GM18498 (cell line): ENCODE data around the gene RNF125.
"Not testable (repeated sequence)": the region's sequence is repeated elsewhere in the genome, so short reads cannot be mapped to it uniquely, and the experiment has no call there.

Experiments used
- ATAC-seq: cut with Tn5 transposase; IDR thresholded peaks from one replicate; pipeline ENCODE4 v1.9.1; 2021; ENCODE audit warnings: mild to moderate bottlenecking, moderate library complexity; ENCODE audit not compliant: unreplicated experiment

The RNF125 gene

GRCh38 chr18:32083781-32084180 is 65.2 kb downstream of the RNF125 start:
- ATAC-seq, result no peak

- ATAC-seq, result no peak
Observed at GRCh38 chr18:32086881-32087280, 68.3 kb downstream of the RNF125 start.

- ATAC-seq, result not testable (repeated sequence)
Observed at GRCh38 chr18:32090831-32091230, 72.2 kb downstream of the RNF125 start.

GRCh38 chr18:32091325-32091723 is 72.7 kb downstream of the RNF125 start:
- ATAC-seq, result no peak

GRCh38 chr18:32091724-32092421 is 73.2 kb downstream of the RNF125 start, which contains the start of gene RNF138:
Gene RNF138, plus strand, starts transcription at chr18:32091874. Its CDS starts 903 bp downstream, at chr18:32092777.
- ATAC-seq, result peak; percentile 66

- peak; percentile 87 for ATAC-seq
Observed at GRCh38 chr18:32092422-32093101, 73.9 kb downstream of the RNF125 start.

GRCh38 chr18:32093102-32093511 is 74.5 kb downstream of the RNF125 start:
- ATAC-seq, result peak; percentile 30

- ATAC-seq, result no peak
Observed at GRCh38 chr18:32093523-32093922, 74.9 kb downstream of the RNF125 start.

GRCh38 chr18:32095192-32095899 is 76.7 kb downstream of the RNF125 start:
- no peak for ATAC-seq

GRCh38 chr18:32095900-32096229 is 77.2 kb downstream of the RNF125 start:
- no peak for ATAC-seq

GRCh38 chr18:32096946-32097345 is 78.3 kb downstream of the RNF125 start:
- ATAC-seq, result no peak

GRCh38 chr18:32104516-32104915 is 85.9 kb downstream of the RNF125 start:
- ATAC-seq, result no peak

- ATAC-seq, result no peak
Observed at GRCh38 chr18:32110005-32110404, 91.4 kb downstream of the RNF125 start.

- no peak for ATAC-seq
Observed at GRCh38 chr18:32111706-32112105, 93.1 kb downstream of the RNF125 start.

GRCh38 chr18:32112826-32113225 is 94.2 kb downstream of the RNF125 start:
- no peak for ATAC-seq

GRCh38 chr18:32114293-32114942 is 95.8 kb downstream of the RNF125 start:
- no peak for ATAC-seq

GRCh38 chr18:32122039-32122438 is 103.4 kb downstream of the RNF125 start:
- ATAC-seq, result no peak
